Measurements from ENCODE around the gene TMC4. TPM values are rescaled to one million over a fixed set of nuclear protein-coding genes. Genes with fewer than 3 reads are reported as not detected.

TMC4 gene
- total and polyA plus RNA-seq, 2 experiments from 2014 or later, result 0.18 TPM; not detected in 1

GRCh38 chr19:54189735-54190502 is 17.0 kb upstream of the TMC4 start:
- no peaks in the 10 kb centered on the region for H3K9me3 ChIP-seq (ENCODE audit: low read depth)
- H3K36me3 ChIP-seq (ENCODE audit: low read depth), result peaks cover 6% of the 10 kb centered on the region
- H3K27me3 ChIP-seq (replicated peaks; ENCODE audit: insufficient read depth), result no peaks in the 10 kb centered on the region
- H3K9me2 ChIP-seq (ENCODE audit: insufficient read depth), result no peaks in the 10 kb centered on the region
- peaks cover 18% of the 10 kb centered on the region for H3F3A ChIP-seq (ENCODE audit: insufficient read depth)
- H4K20me1 ChIP-seq (ENCODE audit: insufficient read depth), result no peaks in the 10 kb centered on the region
- H3K27ac ChIP-seq, result peak overlapping the region; percentile 98
- peaks cover 72% of the 10 kb centered on the region for H3K79me2 ChIP-seq (ENCODE audit: insufficient read depth)
- in situ Hi-C loops (cut with MboI), result no loop called here
- peak overlapping the region; percentile 80 for H2AFZ ChIP-seq
- peak; percentile 100 for DNase-seq
- H3K9ac ChIP-seq, result peak overlapping the region; percentile 94
- TF ChIP-seq EZH2phosphoT487 (IDR thresholded peaks at IDR 0.05; ENCODE audit: insufficient read depth, low read depth), result no peak
- TF ChIP-seq EZH2 (IDR thresholded peaks at IDR 0.05; ENCODE audit: insufficient read depth, poor library complexity, severe bottlenecking), result no peak
- peak overlapping the region; percentile 87 for H3K4me3 ChIP-seq
- peaks cover 11% of the 10 kb centered on the region for H3K4me1 ChIP-seq (ENCODE audit: insufficient read depth)
- H3K4me2 ChIP-seq (ENCODE audit: unreplicated experiment), result peak overlapping the region; percentile 59
- 0 to 1% methylated on average over 38 to 65 of the region's 65 CpGs for WGBS, 2 experiments (ENCODE audit: low coverage in 1 of 2, low lambda C conversion rate in 2 of 2, missing lambda C conversion rate in 2 of 2)

GRCh38 chr19:54189145-54189734 is 16.3 kb upstream of the TMC4 start, which contains the start of gene MBOAT7:
TSS of gene MBOAT7 (minus strand) at chr19:54189580. CDS start at chr19:54188508, 1,072 bp downstream.
- no peaks in the 10 kb centered on the region for H3K9me2 ChIP-seq (ENCODE audit: insufficient read depth)
- no peaks in the 10 kb centered on the region for H4K20me1 ChIP-seq (ENCODE audit: insufficient read depth)
- peak within 1 kb of the TSS; percentile 80 for H2AFZ ChIP-seq
- H3K27ac ChIP-seq, result peak within 1 kb of the TSS; percentile 98
- DNase-seq, result no peak
- H3K36me3 ChIP-seq (ENCODE audit: low read depth), result peaks cover 6% of the 10 kb centered on the region
- TF ChIP-seq EZH2phosphoT487 (IDR thresholded peaks at IDR 0.05; ENCODE audit: insufficient read depth, low read depth) (no peak), EZH2 (IDR thresholded peaks at IDR 0.05; ENCODE audit: insufficient read depth, poor library complexity, severe bottlenecking) (no peak)
- H3K9ac ChIP-seq, result peak within 1 kb of the TSS; percentile 94
- H3K27me3 ChIP-seq (replicated peaks; ENCODE audit: insufficient read depth), result no peaks in the 10 kb centered on the region
- in situ Hi-C loops (cut with MboI), result no loop called here
- H3K4me3 ChIP-seq, result peak within 1 kb of the TSS; percentile 87
- H3K79me2 ChIP-seq (ENCODE audit: insufficient read depth), result peaks cover 65% of the 10 kb centered on the region
- peaks cover 11% of the 10 kb centered on the region for H3K4me1 ChIP-seq (ENCODE audit: insufficient read depth)
- no peaks in the 10 kb centered on the region for H3K9me3 ChIP-seq (ENCODE audit: low read depth)
- peaks cover 18% of the 10 kb centered on the region for H3F3A ChIP-seq (ENCODE audit: insufficient read depth)
- H3K4me2 ChIP-seq (ENCODE audit: unreplicated experiment), result peak within 1 kb of the TSS; percentile 90
- 0 to 1% methylated on average over 48 to 64 of the region's 64 CpGs for WGBS, 2 experiments (ENCODE audit: low coverage in 1 of 2, low lambda C conversion rate in 2 of 2, missing lambda C conversion rate in 2 of 2)

GRCh38 chr19:54188215-54188871 is 15.4 kb upstream of the TMC4 start:
- Histone ChIP-seq H3K27ac (peak overlapping the region; percentile 98), H3K9me2 (ENCODE audit: insufficient read depth) (no peaks in the 10 kb centered on the region), H4K20me1 (ENCODE audit: insufficient read depth) (no peaks in the 10 kb centered on the region), H3K4me2 (ENCODE audit: unreplicated experiment) (peak overlapping the region; percentile 90), H3K4me1 (ENCODE audit: insufficient read depth) (peaks cover 11% of the 10 kb centered on the region), H3K9me3 (ENCODE audit: low read depth) (no peaks in the 10 kb centered on the region), H3K4me3 (peak overlapping the region; percentile 87), H2AFZ (peak overlapping the region; percentile 80), H3K9ac (peak overlapping the region; percentile 90), H3K27me3 (replicated peaks; ENCODE audit: insufficient read depth) (no peaks in the 10 kb centered on the region), H3K36me3 (ENCODE audit: low read depth) (peaks cover 2% of the 10 kb centered on the region), H3F3A (ENCODE audit: insufficient read depth) (peaks cover 17% of the 10 kb centered on the region), H3K79me2 (ENCODE audit: insufficient read depth) (peaks cover 57% of the 10 kb centered on the region)
- WGBS, 2 experiments (ENCODE audit: low coverage in 1 of 2, low lambda C conversion rate in 2 of 2, missing lambda C conversion rate in 2 of 2), result 17 to 20% methylated on average over 12 of the region's 12 CpGs
- in situ Hi-C loops (cut with MboI), result no loop called here
- TF ChIP-seq EZH2 (IDR thresholded peaks at IDR 0.05; ENCODE audit: insufficient read depth, poor library complexity, severe bottlenecking), result no peak
- no peak for TF ChIP-seq EZH2phosphoT487 (IDR thresholded peaks at IDR 0.05; ENCODE audit: insufficient read depth, low read depth)
- DNase-seq, result peak; percentile 75

GRCh38 chr19:54186934-54187381 is 14.0 kb upstream of the TMC4 start:
- Histone ChIP-seq H3K9ac (0 out of 2 replicates have a peak overlapping the region, but pooled peaks have one; percentile 4), H3K36me3 (ENCODE audit: low read depth) (0 out of 2 replicates have a peak, but pooled peaks cover 7% of the 10 kb centered on the region), H3K4me1 (ENCODE audit: insufficient read depth) (peaks cover 4% of the 10 kb centered on the region; the same call in 1 of the 2 replicates), H3K27ac (no peak overlapping the region), H3K4me2 (ENCODE audit: unreplicated experiment) (no peak overlapping the region), H3F3A (ENCODE audit: insufficient read depth) (peaks cover 3% of the 10 kb centered on the region), H2AFZ (no peak overlapping the region), H3K9me2 (ENCODE audit: insufficient read depth) (no peaks in the 10 kb centered on the region), H3K4me3 (no peak overlapping the region), H3K79me2 (ENCODE audit: insufficient read depth) (peaks cover 43% of the 10 kb centered on the region), H3K27me3 (replicated peaks; ENCODE audit: insufficient read depth) (no peaks in the 10 kb centered on the region), H3K9me3 (ENCODE audit: low read depth) (no peaks in the 10 kb centered on the region), H4K20me1 (ENCODE audit: insufficient read depth) (no peaks in the 10 kb centered on the region)
- TF ChIP-seq EZH2 (IDR thresholded peaks at IDR 0.05; ENCODE audit: insufficient read depth, poor library complexity, severe bottlenecking) (no peak), EZH2phosphoT487 (IDR thresholded peaks at IDR 0.05; ENCODE audit: insufficient read depth, low read depth) (no peak)
- DNase-seq, result no peak
- WGBS, 2 experiments (ENCODE audit: low coverage in 1 of 2, low lambda C conversion rate in 2 of 2, missing lambda C conversion rate in 2 of 2), result 93 to 94% methylated on average over 6 to 11 of the region's 11 CpGs
- in situ Hi-C loops (cut with MboI), result no loop called here
